GM06990 (cell line): ENCODE results near the gene CLTA.

Experiments used
- DNase-seq: peaks from one replicate; pipeline ENCODE4 v3.0.0-alpha.2; 2011; ENCODE audit not compliant: insufficient read length; ENCODE audit errors: extremely low read depth
- H3K27me3 ChIP-seq: replicated peaks from 2 replicates; pipeline ENCODE4 v1.6.0; 2011; ENCODE audit warnings: low read length; ENCODE audit not compliant: control insufficient read depth, insufficient read depth
- H3K36me3 ChIP-seq: 2 replicates; pipeline ENCODE4 v1.5.1; 2011; ENCODE audit warnings: low read length; ENCODE audit not compliant: control insufficient read depth, insufficient read depth
- H3K4me3 ChIP-seq: replicated peaks from 2 replicates; pipeline ENCODE4 v1.5.1; 2011; ENCODE audit warnings: low read depth, mild to moderate bottlenecking, control low read depth, low read length
- CTCF ChIP-seq: IDR thresholded peaks from 2 replicates; pipeline ENCODE4 v1.5.1; 2011; ENCODE audit warnings: low read length, control low read depth, mild to moderate bottlenecking, inconsistent platforms; ENCODE audit not compliant: insufficient read depth, poor library complexity, severe bottlenecking

Gene CLTA

GRCh38 chr9:36144309-36145232, 46.1 kb upstream of the CLTA start:
- no peak for DNase-seq
- Histone ChIP-seq H3K4me3 (no peak overlapping the region), H3K36me3 (no peaks in the 10 kb centered on the region), H3K27me3 (no peaks in the 10 kb centered on the region)
- no peak for TF ChIP-seq CTCF

DNA sequence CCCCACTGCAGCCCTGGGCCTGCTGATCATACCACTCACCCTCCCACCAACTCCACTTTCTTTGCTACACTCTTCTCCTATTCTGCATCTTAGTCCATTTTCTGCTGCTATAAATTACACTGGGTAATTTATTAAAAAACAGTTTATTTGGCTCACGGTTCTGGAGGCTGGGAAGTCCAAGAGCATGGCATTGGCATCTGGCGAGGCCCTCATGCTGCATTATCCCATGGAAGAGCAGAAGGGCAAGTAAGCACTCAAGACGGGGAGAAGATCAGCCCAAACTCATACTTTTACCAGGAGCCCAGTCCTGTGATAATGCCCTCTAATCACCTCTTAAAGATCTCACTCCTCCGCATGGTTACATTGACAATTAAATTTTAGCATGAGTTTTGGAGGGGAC, 44.8 kb upstream of the CLTA start:
- no peak for TF ChIP-seq CTCF
- no peaks in the 10 kb centered on the region for H3K27me3 ChIP-seq
- H3K4me3 ChIP-seq = no peak overlapping the region
- no peak for DNase-seq
- H3K36me3 ChIP-seq = no peaks in the 10 kb centered on the region

DNA sequence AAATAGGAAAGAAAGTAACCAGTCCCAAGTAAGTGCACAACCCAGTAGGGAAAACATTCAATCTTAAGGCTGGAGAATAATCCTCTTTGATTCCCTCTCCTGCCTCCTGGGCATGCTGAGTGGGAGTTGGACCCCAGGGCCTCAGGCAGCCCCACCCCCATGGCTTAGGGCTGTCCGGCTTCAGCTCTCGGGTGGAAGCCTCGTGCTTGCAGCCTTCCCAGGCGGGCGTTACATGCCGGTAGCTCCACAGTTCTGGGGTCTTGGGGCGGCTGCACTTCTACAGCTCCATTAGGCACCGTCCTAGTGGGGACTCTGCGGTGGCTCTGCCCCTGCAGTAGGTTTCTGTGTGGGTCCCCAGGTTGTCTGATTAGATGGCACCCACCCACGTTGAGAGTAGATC, 44.1 kb upstream of the CLTA start:
- H3K36me3 ChIP-seq = no peaks in the 10 kb centered on the region
- no peaks in the 10 kb centered on the region for H3K27me3 ChIP-seq
- no peak overlapping the region for H3K4me3 ChIP-seq
- DNase-seq = no peak
- no peak for TF ChIP-seq CTCF

GRCh38 chr9:36147441-36148175, 43.1 kb upstream of the CLTA start:
- TF ChIP-seq CTCF = no peak
- Histone ChIP-seq H3K27me3 (no peaks in the 10 kb centered on the region), H3K36me3 (no peaks in the 10 kb centered on the region), H3K4me3 (no peak overlapping the region)
- no peak for DNase-seq

DNA sequence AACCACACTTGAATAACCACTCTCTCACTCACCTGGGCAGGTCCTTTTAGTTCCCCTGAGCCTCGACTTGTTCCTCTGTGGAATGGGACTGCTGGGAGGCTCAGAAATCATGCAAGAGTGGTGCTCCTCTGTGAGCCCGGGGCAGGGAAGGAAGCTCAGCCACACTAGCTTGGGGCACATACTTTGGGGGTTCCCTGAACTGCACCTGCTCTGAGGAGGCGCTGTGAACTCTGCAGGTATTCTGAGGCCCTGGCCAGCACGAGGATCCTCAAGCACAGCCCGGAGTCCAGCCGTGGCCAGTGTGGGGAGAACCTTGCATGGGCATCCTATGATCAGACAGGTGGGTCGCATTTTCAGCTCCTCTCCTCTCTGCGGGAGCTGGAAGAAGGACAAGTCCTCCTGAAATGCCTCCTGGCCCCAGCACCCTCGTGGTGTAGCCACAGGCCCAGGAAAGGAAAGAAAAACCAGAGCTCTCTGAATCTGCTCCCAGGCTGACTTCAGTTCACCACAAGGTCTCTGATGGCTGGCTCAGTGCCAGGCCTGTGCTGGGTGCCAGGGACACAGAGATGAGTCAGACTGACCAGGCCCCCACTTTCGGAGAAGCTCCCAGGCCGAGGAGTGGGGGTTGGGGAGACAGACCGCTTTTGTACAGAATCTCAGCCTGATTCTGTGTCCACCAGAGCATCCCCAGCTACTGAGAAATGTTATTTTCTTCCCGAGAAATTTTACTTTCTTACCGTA, 42.2 kb upstream of the CLTA start:
- DNase-seq = peak; percentile 77

More for the DNA sequence above, 42.2 kb upstream of the CLTA start:
- H3K4me3 ChIP-seq = no peak overlapping the region
- H3K27me3 ChIP-seq = no peaks in the 10 kb centered on the region
- no peak for TF ChIP-seq CTCF
- no peaks in the 10 kb centered on the region for H3K36me3 ChIP-seq
